ENCODE results near the gene ANKFN1.

The ANKFN1 gene

GRCh38 chr17:56445692-56446411 is 292.6 kb downstream of the ANKFN1 start:
- H3K27me3 Mint-ChIP-seq: no peaks in the 10 kb centered on the region
- H3K36me3 Mint-ChIP-seq: no peaks in the 10 kb centered on the region
- no peak overlapping the region for H3K4me3 Mint-ChIP-seq
- no peak overlapping the region for H3K27ac Mint-ChIP-seq
- no peaks in the 10 kb centered on the region for H3K4me1 Mint-ChIP-seq
- no peak for ATAC-seq
- H3K9me3 Mint-ChIP-seq: no peaks in the 10 kb centered on the region

GRCh38 chr17:56447171-56447570 is 293.9 kb downstream of the ANKFN1 start:
- no peak for ATAC-seq
- Mint-ChIP-seq H3K4me1 (no peaks in the 10 kb centered on the region), H3K36me3 (no peaks in the 10 kb centered on the region), H3K9me3 (no peaks in the 10 kb centered on the region), H3K4me3 (no peak overlapping the region), H3K27ac (no peak overlapping the region), H3K27me3 (no peaks in the 10 kb centered on the region)

GRCh38 chr17:56448371-56448770 is 295.1 kb downstream of the ANKFN1 start:
- Mint-ChIP-seq H3K27me3 (no peaks in the 10 kb centered on the region), H3K4me1 (no peaks in the 10 kb centered on the region), H3K27ac (no peak overlapping the region), H3K4me3 (no peak overlapping the region), H3K36me3 (no peaks in the 10 kb centered on the region), H3K9me3 (no peaks in the 10 kb centered on the region)
- no peak for ATAC-seq

GRCh38 chr17:56449176-56449575 is 295.9 kb downstream of the ANKFN1 start:
- no peak for ATAC-seq
- H3K36me3 Mint-ChIP-seq: no peaks in the 10 kb centered on the region
- no peaks in the 10 kb centered on the region for H3K9me3 Mint-ChIP-seq
- H3K4me1 Mint-ChIP-seq: no peaks in the 10 kb centered on the region
- H3K27me3 Mint-ChIP-seq: no peaks in the 10 kb centered on the region
- H3K4me3 Mint-ChIP-seq: no peak overlapping the region
- H3K27ac Mint-ChIP-seq: no peak overlapping the region

- Mint-ChIP-seq H3K4me3 (no peak overlapping the region), H3K9me3 (no peaks in the 10 kb centered on the region), H3K4me1 (no peaks in the 10 kb centered on the region), H3K27me3 (no peaks in the 10 kb centered on the region), H3K27ac (no peak overlapping the region), H3K36me3 (no peaks in the 10 kb centered on the region)
- no peak for ATAC-seq
Measured at GRCh38 chr17:56451629-56452028, 298.4 kb downstream of the ANKFN1 start.

GRCh38 chr17:56452461-56452860 is 299.2 kb downstream of the ANKFN1 start:
- no peaks in the 10 kb centered on the region for H3K36me3 Mint-ChIP-seq
- ATAC-seq: no peak
- H3K9me3 Mint-ChIP-seq: no peaks in the 10 kb centered on the region
- H3K27me3 Mint-ChIP-seq: no peaks in the 10 kb centered on the region
- H3K4me1 Mint-ChIP-seq: no peaks in the 10 kb centered on the region
- no peak overlapping the region for H3K27ac Mint-ChIP-seq
- H3K4me3 Mint-ChIP-seq: no peak overlapping the region

GRCh38 chr17:56457501-56457900 is 304.2 kb downstream of the ANKFN1 start:
- no peak for ATAC-seq
- no peaks in the 10 kb centered on the region for H3K4me1 Mint-ChIP-seq
- H3K27me3 Mint-ChIP-seq: peaks cover 21% of the 10 kb centered on the region
- no peak overlapping the region for H3K27ac Mint-ChIP-seq
- H3K36me3 Mint-ChIP-seq: no peaks in the 10 kb centered on the region
- no peak overlapping the region for H3K4me3 Mint-ChIP-seq
- H3K9me3 Mint-ChIP-seq: no peaks in the 10 kb centered on the region

GRCh38 chr17:56465886-56466285 is 312.6 kb downstream of the ANKFN1 start:
- no peak for ATAC-seq
- Mint-ChIP-seq H3K4me3 (no peak overlapping the region), H3K4me1 (no peaks in the 10 kb centered on the region), H3K27ac (no peak overlapping the region), H3K27me3 (peaks cover 9% of the 10 kb centered on the region), H3K36me3 (no peaks in the 10 kb centered on the region), H3K9me3 (peaks cover under 1% of the 10 kb centered on the region)

- peaks cover 9% of the 10 kb centered on the region for H3K9me3 Mint-ChIP-seq
Measured at GRCh38 chr17:56468840-56469239, 315.6 kb downstream of the ANKFN1 start.

GRCh38 chr17:56471696-56472095 is 318.4 kb downstream of the ANKFN1 start:
- Mint-ChIP-seq H3K27ac (no peak overlapping the region), H3K36me3 (no peaks in the 10 kb centered on the region), H3K4me3 (no peak overlapping the region), H3K9me3 (peaks cover 11% of the 10 kb centered on the region), H3K27me3 (peaks cover 13% of the 10 kb centered on the region), H3K4me1 (no peaks in the 10 kb centered on the region)
- ATAC-seq: no peak

More at GRCh38 chr17:56468840-56469239, 315.6 kb downstream of the ANKFN1 start:
- no peak for ATAC-seq
- H3K27ac Mint-ChIP-seq: no peak overlapping the region
- H3K36me3 Mint-ChIP-seq: no peaks in the 10 kb centered on the region
- no peak overlapping the region for H3K4me3 Mint-ChIP-seq
- H3K4me1 Mint-ChIP-seq: no peaks in the 10 kb centered on the region
- peaks cover 13% of the 10 kb centered on the region for H3K27me3 Mint-ChIP-seq

- no peak overlapping the region for H3K27ac Mint-ChIP-seq
- H3K4me3 Mint-ChIP-seq: no peak overlapping the region
- ATAC-seq: no peak
- H3K27me3 Mint-ChIP-seq: peaks cover 13% of the 10 kb centered on the region
- H3K36me3 Mint-ChIP-seq: no peaks in the 10 kb centered on the region
- H3K4me1 Mint-ChIP-seq: no peaks in the 10 kb centered on the region
- H3K9me3 Mint-ChIP-seq: peaks cover 11% of the 10 kb centered on the region
Measured at GRCh38 chr17:56475116-56475515, 321.8 kb downstream of the ANKFN1 start.

- no peak for ATAC-seq
- no peaks in the 10 kb centered on the region for H3K27me3 Mint-ChIP-seq
- no peak overlapping the region for H3K4me3 Mint-ChIP-seq
- H3K9me3 Mint-ChIP-seq: peaks cover 3% of the 10 kb centered on the region
- no peaks in the 10 kb centered on the region for H3K4me1 Mint-ChIP-seq
- H3K27ac Mint-ChIP-seq: no peak overlapping the region
- H3K36me3 Mint-ChIP-seq: no peaks in the 10 kb centered on the region
Measured at GRCh38 chr17:56478836-56479447, 325.7 kb downstream of the ANKFN1 start.

GRCh38 chr17:56480501-56480900 is 327.2 kb downstream of the ANKFN1 start:
- H3K36me3 Mint-ChIP-seq: no peaks in the 10 kb centered on the region
- H3K27me3 Mint-ChIP-seq: no peaks in the 10 kb centered on the region
- no peak for ATAC-seq
- no peak overlapping the region for H3K27ac Mint-ChIP-seq
- no peak overlapping the region for H3K4me3 Mint-ChIP-seq
- no peaks in the 10 kb centered on the region for H3K9me3 Mint-ChIP-seq
- H3K4me1 Mint-ChIP-seq: no peaks in the 10 kb centered on the region

GRCh38 chr17:56481659-56482058 is 328.4 kb downstream of the ANKFN1 start:
- Mint-ChIP-seq H3K9me3 (no peaks in the 10 kb centered on the region), H3K36me3 (no peaks in the 10 kb centered on the region), H3K4me1 (no peaks in the 10 kb centered on the region), H3K4me3 (no peak overlapping the region), H3K27me3 (no peaks in the 10 kb centered on the region), H3K27ac (no peak overlapping the region)
- ATAC-seq: no peak

- Mint-ChIP-seq H3K4me3 (no peak overlapping the region), H3K27me3 (no peaks in the 10 kb centered on the region), H3K9me3 (no peaks in the 10 kb centered on the region), H3K36me3 (no peaks in the 10 kb centered on the region), H3K27ac (no peak overlapping the region), H3K4me1 (no peaks in the 10 kb centered on the region)
- ATAC-seq: no peak
Measured at GRCh38 chr17:56482229-56482628, 329.0 kb downstream of the ANKFN1 start.

- Mint-ChIP-seq H3K27ac (no peak overlapping the region), H3K4me1 (no peaks in the 10 kb centered on the region), H3K4me3 (no peak overlapping the region), H3K36me3 (no peaks in the 10 kb centered on the region), H3K9me3 (no peaks in the 10 kb centered on the region), H3K27me3 (no peaks in the 10 kb centered on the region)
- no peak for ATAC-seq
Measured at GRCh38 chr17:56486732-56487131, 333.5 kb downstream of the ANKFN1 start.
